Measurements from ENCODE around the gene SPHKAP.

The SPHKAP gene

GRCh38 chr2:228048838-228049490 is 132.5 kb downstream of the SPHKAP start:
- no peaks in the 10 kb centered on the region for H4K20me1 ChIP-seq

GRCh38 chr2:228040995-228041394 is 140.5 kb downstream of the SPHKAP start:
- Histone ChIP-seq H3K4me3 (no peak overlapping the region), H4K20me1 (no peaks in the 10 kb centered on the region), H3K27ac (no peak overlapping the region), H3K4me1 (no peaks in the 10 kb centered on the region), H3K9ac (no peak overlapping the region), H3K27me3 (no peaks in the 10 kb centered on the region), H3K4me2 (no peak overlapping the region), H3K36me3 (no peaks in the 10 kb centered on the region), H3K9me3 (replicated peaks in 1 of 11) (no peaks in the 10 kb centered on the region)
- no peak for TF ChIP-seq Cebpa-rat (IDR thresholded peaks at IDR 0.05)

More at GRCh38 chr2:228048838-228049490, 132.5 kb downstream of the SPHKAP start:
- no peaks in the 10 kb centered on the region for H3K9me3 ChIP-seq (replicated peaks in 1 of 11)
- H3K27ac ChIP-seq: no peak overlapping the region
- no peak overlapping the region for H3K4me3 ChIP-seq
- no peak for TF ChIP-seq Cebpa-rat (IDR thresholded peaks at IDR 0.05)
- H3K4me2 ChIP-seq: no peak overlapping the region
- no peak overlapping the region for H3K9ac ChIP-seq
- no peaks in the 10 kb centered on the region for H3K27me3 ChIP-seq
- H3K4me1 ChIP-seq: no peaks in the 10 kb centered on the region
- no peaks in the 10 kb centered on the region for H3K36me3 ChIP-seq

- Histone ChIP-seq H3K4me1 (no peaks in the 10 kb centered on the region), H3K27ac (no peak overlapping the region), H3K9ac (no peak overlapping the region), H3K4me3 (no peak overlapping the region), H3K4me2 (no peak overlapping the region), H4K20me1 (no peaks in the 10 kb centered on the region), H3K36me3 (no peaks in the 10 kb centered on the region), H3K27me3 (no peaks in the 10 kb centered on the region), H3K9me3 (replicated peaks in 1 of 11) (no peaks in the 10 kb centered on the region)
- no peak for TF ChIP-seq Cebpa-rat (IDR thresholded peaks at IDR 0.05)
Observed at GRCh38 chr2:228039752-228040534, 141.5 kb downstream of the SPHKAP start.

GRCh38 chr2:228038967-228039366 is 142.5 kb downstream of the SPHKAP start:
- H3K4me3 ChIP-seq: no peak overlapping the region
- H3K27me3 ChIP-seq: no peaks in the 10 kb centered on the region
- H4K20me1 ChIP-seq: no peaks in the 10 kb centered on the region
- no peak overlapping the region for H3K4me2 ChIP-seq
- H3K9ac ChIP-seq: no peak overlapping the region
- no peaks in the 10 kb centered on the region for H3K4me1 ChIP-seq
- no peaks in the 10 kb centered on the region for H3K36me3 ChIP-seq
- TF ChIP-seq Cebpa-rat (IDR thresholded peaks at IDR 0.05): no peak
- H3K9me3 ChIP-seq (replicated peaks in 1 of 11): no peaks in the 10 kb centered on the region
- no peak overlapping the region for H3K27ac ChIP-seq

GRCh38 chr2:228037915-228038314 is 143.6 kb downstream of the SPHKAP start:
- Histone ChIP-seq H3K4me1 (no peaks in the 10 kb centered on the region), H4K20me1 (no peaks in the 10 kb centered on the region), H3K4me3 (no peak overlapping the region), H3K27ac (no peak overlapping the region), H3K9ac (no peak overlapping the region), H3K36me3 (no peaks in the 10 kb centered on the region), H3K4me2 (no peak overlapping the region), H3K27me3 (no peaks in the 10 kb centered on the region), H3K9me3 (replicated peaks in 1 of 11) (no peaks in the 10 kb centered on the region)
- no peak for TF ChIP-seq Cebpa-rat (IDR thresholded peaks at IDR 0.05)

- Histone ChIP-seq H3K27me3 (no peaks in the 10 kb centered on the region), H3K27ac (no peak overlapping the region), H3K36me3 (no peaks in the 10 kb centered on the region), H3K4me1 (peaks cover 0 to 8% (median 0%) of the 10 kb centered on the region in 10 experiments; a peak in 5 of 20 replicates), H3K4me2 (no peak overlapping the region), H4K20me1 (no peaks in the 10 kb centered on the region), H3K9me3 (replicated peaks in 1 of 11) (peaks cover 0 to 8% (median 0%) of the 10 kb centered on the region in 11 experiments; a peak in 3 of 22 replicates), H3K4me3 (no peak overlapping the region), H3K9ac (no peak overlapping the region)
- TF ChIP-seq Cebpa-rat (IDR thresholded peaks at IDR 0.05): no peak
Observed at GRCh38 chr2:228023619-228024018, 157.9 kb downstream of the SPHKAP start.

GRCh38 chr2:228018311-228018710 is 163.2 kb downstream of the SPHKAP start:
- Histone ChIP-seq H3K4me1 (peaks cover 11 to 27% (median 16%) of the 10 kb centered on the region in 10 experiments), H3K27me3 (no peaks in the 10 kb centered on the region), H3K9ac (no peak overlapping the region), H3K27ac (no peak overlapping the region), H3K4me3 (no peak overlapping the region), H3K4me2 (no peak overlapping the region), H4K20me1 (no peaks in the 10 kb centered on the region), H3K36me3 (no peaks in the 10 kb centered on the region), H3K9me3 (replicated peaks in 1 of 11) (peaks cover 0 to 9% (median 0%) of the 10 kb centered on the region in 11 experiments; a peak in 2 of 22 replicates)
- TF ChIP-seq Cebpa-rat (IDR thresholded peaks at IDR 0.05): no peak

GRCh38 chr2:228017784-228018183 is 163.7 kb downstream of the SPHKAP start:
- no peak overlapping the region for H3K27ac ChIP-seq
- no peaks in the 10 kb centered on the region for H3K27me3 ChIP-seq
- H4K20me1 ChIP-seq: no peaks in the 10 kb centered on the region
- H3K9ac ChIP-seq: no peak overlapping the region
- no peak overlapping the region for H3K4me3 ChIP-seq
- peak overlapping the region in 6 of 11 experiments; percentile 61 to 76 (median 72); a peak in 8 of 22 replicates for H3K4me2 ChIP-seq
- peaks cover 11 to 27% (median 16%) of the 10 kb centered on the region in 10 experiments for H3K4me1 ChIP-seq
- H3K9me3 ChIP-seq (replicated peaks in 1 of 11): peaks cover 0 to 9% (median 0%) of the 10 kb centered on the region in 11 experiments; a peak in 1 of 22 replicates
- TF ChIP-seq Cebpa-rat (IDR thresholded peaks at IDR 0.05): no peak
- H3K36me3 ChIP-seq: no peaks in the 10 kb centered on the region

- no peak for TF ChIP-seq Cebpa-rat (IDR thresholded peaks at IDR 0.05)
- no peaks in the 10 kb centered on the region for H3K27me3 ChIP-seq
- peaks cover 0 to 9% (median 0%) of the 10 kb centered on the region in 11 experiments; a peak in 1 of 22 replicates for H3K9me3 ChIP-seq (replicated peaks in 1 of 11)
- no peak overlapping the region; a peak in 1 of 20 replicates for H3K4me3 ChIP-seq
- no peaks in the 10 kb centered on the region for H4K20me1 ChIP-seq
- H3K9ac ChIP-seq: peak overlapping the region in 2 of 11 experiments; percentile 27 to 38; a peak in 3 of 22 replicates
- peak overlapping the region; percentile 60 to 76 (median 70) for H3K4me2 ChIP-seq
- H3K36me3 ChIP-seq: no peaks in the 10 kb centered on the region
- peaks cover 11 to 27% (median 16%) of the 10 kb centered on the region in 10 experiments for H3K4me1 ChIP-seq
- no peak overlapping the region for H3K27ac ChIP-seq
Observed at GRCh38 chr2:228016402-228016801, 165.1 kb downstream of the SPHKAP start.

Measured in BLaER1 treated with 17β-estradiol and CSF1 and Interleukin-3, amounts not matched to agents 10 nM and 100 nM (cell line).